Upper lobe of right lung (tissue), 1 donor: Measurements from ENCODE around the gene UST. TPM values are rescaled to one million over a fixed set of nuclear protein-coding genes. Genes with fewer than 3 reads are reported as not detected.

Experiments
- ATAC-seq: fragments of 200-7000 bp; cut with Tn5 transposase; one replicate; pipeline ENCODE4 v1.9.1; 2020; ENCODE audit warnings: mild to moderate bottlenecking, moderate library complexity
- DNase-seq: peaks from one replicate; pipeline ENCODE4 v3.0.0-alpha.2; 2020
- H3K27ac ChIP-seq: fragments of 200-600 bp; one replicate; pipeline ENCODE4 v1.8.0; 2022
- H3K27me3 ChIP-seq: fragments of 200-600 bp; one replicate; pipeline ENCODE4 v1.8.0; 2022; ENCODE audit warnings: mild to moderate bottlenecking
- H3K36me3 ChIP-seq: fragments of 200-600 bp; one replicate; pipeline ENCODE4 v1.8.0; 2022
- H3K4me1 ChIP-seq: fragments of 200-600 bp; one replicate; pipeline ENCODE4 v1.8.0; 2022
- H3K4me3 ChIP-seq: fragments of 200-600 bp; one replicate; pipeline ENCODE4 v1.8.0; 2022; ENCODE audit warnings: mild to moderate bottlenecking
- H3K9me3 ChIP-seq: fragments of 200-600 bp; one replicate; pipeline ENCODE4 v1.8.0; 2022
- intact Hi-C: fragments of 100-400 bp; cut with DNase I; formaldehyde crosslinking; loops from one replicate; pipeline ENCODE4 v1.11.0; 2022
- total RNA-seq: library from RNA; stranded (reverse); fragmentation: NEBNext Ultra II Directional; extraction: Animal tissue kit (Norgen Biotek cat#: 25700); gene quantifications from one replicate; pipeline ENCODE4 v1.2.1, GENCODE V29; 2021
- TF ChIP-seq, protein P1 (sequence below): fragments of 200-600 bp; IDR thresholded peaks from one replicate; pipeline ENCODE4 v1.8.0; 2022; ENCODE audit warnings: antibody characterized with exemption
- donor health status: DM: no; HTN: yes; CAD: no; lungs with severe emphysema.

UST gene
- total RNA-seq, 1 donor from 2014 or later = 11.8 TPM

DNA sequence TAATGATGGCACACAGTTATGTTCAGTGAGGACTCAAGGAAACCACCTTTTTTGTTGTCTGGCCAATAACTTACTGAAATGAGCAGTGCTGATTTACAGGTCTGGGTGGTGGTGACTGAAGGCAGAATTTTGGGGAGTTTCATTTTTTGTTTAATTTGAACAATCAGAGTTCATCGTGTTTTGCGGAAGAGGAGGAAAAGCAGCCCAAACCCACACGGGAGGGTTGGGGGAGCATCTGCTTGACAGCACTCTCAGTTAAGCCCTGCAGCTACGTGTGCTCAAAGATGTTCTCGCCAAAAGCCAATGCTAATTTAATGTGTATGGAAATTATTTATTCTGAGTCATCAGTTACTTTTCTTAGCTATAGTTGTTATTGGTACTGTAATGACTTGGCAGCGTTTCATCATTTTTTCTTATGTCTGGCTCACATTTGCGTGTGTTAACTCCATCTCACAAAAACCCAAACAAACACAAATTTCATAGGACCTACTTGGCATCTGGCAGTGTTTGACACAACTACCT lies 89.2 kb downstream of the UST start:
- H3K27ac ChIP-seq = no peak overlapping the region
- H3K4me1 ChIP-seq = no peaks in the 10 kb centered on the region
- no peaks in the 10 kb centered on the region for H3K36me3 ChIP-seq
- no peaks in the 10 kb centered on the region for H3K27me3 ChIP-seq
- ATAC-seq (no peak), DNase-seq (no peak)
- intact Hi-C loops = no loop called here
- H3K9me3 ChIP-seq = no peaks in the 10 kb centered on the region
- H3K4me3 ChIP-seq = no peak overlapping the region
- TF ChIP-seq, protein P1, sequence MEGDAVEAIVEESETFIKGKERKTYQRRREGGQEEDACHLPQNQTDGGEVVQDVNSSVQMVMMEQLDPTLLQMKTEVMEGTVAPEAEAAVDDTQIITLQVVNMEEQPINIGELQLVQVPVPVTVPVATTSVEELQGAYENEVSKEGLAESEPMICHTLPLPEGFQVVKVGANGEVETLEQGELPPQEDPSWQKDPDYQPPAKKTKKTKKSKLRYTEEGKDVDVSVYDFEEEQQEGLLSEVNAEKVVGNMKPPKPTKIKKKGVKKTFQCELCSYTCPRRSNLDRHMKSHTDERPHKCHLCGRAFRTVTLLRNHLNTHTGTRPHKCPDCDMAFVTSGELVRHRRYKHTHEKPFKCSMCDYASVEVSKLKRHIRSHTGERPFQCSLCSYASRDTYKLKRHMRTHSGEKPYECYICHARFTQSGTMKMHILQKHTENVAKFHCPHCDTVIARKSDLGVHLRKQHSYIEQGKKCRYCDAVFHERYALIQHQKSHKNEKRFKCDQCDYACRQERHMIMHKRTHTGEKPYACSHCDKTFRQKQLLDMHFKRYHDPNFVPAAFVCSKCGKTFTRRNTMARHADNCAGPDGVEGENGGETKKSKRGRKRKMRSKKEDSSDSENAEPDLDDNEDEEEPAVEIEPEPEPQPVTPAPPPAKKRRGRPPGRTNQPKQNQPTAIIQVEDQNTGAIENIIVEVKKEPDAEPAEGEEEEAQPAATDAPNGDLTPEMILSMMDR = no peak

DNA sequence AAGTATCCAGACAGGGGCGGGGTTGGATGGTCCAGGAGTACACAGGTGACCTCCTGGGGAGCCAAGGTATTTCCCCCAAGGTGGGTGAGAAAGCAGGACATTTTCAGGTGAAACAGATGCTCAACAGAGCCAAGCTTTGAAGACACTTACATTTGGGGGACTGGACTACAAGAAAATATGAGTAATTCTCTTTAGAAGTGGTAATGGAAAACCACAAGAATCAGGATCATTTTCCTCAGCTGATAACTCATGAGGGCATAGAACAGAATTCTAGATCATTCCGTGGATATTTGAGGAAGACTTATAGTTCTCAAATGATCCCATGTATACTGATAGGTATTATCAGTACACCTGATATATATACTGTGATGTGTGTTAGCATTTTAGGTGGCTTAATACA lies 89.9 kb downstream of the UST start:
- H3K4me3 ChIP-seq = no peak overlapping the region
- TF ChIP-seq, protein P1 = no peak
- DNase-seq = no peak
- no peak overlapping the region for H3K27ac ChIP-seq
- H3K9me3 ChIP-seq = no peaks in the 10 kb centered on the region
- H3K27me3 ChIP-seq = no peaks in the 10 kb centered on the region
- intact Hi-C loops = no loop called here
- no peaks in the 10 kb centered on the region for H3K36me3 ChIP-seq
- no peaks in the 10 kb centered on the region for H3K4me1 ChIP-seq
- no peak for ATAC-seq

DNA sequence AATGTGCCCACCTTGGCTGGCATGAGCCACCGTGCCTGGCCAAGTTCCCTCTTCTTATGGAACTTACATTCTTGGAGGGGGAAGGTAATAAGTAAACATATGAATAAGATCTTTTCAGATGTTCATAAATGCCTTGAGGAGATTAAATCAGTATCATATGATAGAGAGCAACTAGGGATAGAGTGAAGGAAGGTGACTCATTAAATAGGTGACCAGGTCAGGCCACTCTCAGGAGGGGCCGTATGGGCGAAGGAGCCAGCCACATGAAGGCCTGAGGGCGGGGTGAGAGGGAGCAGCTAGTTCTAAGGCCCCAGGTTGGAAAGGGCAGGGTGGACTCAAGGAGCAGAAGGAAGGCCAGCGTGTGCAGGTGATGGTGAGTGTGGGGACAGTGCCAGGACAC lies 91.1 kb downstream of the UST start:
- Histone ChIP-seq H3K4me1 (no peaks in the 10 kb centered on the region), H3K4me3 (no peak overlapping the region), H3K36me3 (no peaks in the 10 kb centered on the region), H3K27me3 (no peaks in the 10 kb centered on the region), H3K27ac (no peak overlapping the region), H3K9me3 (no peaks in the 10 kb centered on the region)
- intact Hi-C loops = no loop called here
- ATAC-seq (no peak), DNase-seq (no peak)
- TF ChIP-seq, protein P1 = no peak

DNA sequence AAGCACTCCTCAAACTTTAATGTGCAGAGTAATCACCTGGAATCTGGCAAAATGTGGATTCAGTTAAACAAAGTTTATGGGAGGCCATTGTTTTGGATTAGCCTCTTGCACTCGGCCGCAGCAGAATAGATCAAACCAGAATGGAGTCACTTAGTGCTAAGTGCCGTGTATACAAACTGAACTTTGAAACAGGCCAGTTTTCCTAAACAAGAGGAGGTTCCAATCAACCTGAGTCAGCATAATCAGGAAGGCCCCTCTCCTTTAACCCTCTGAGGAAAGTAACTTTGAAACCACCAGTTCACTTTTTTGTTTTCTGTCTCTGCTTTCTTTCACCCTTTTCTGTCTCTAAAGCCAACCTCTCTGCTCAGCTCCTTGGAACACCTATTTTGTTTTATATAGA lies 92.2 kb downstream of the UST start:
- Histone ChIP-seq H3K4me3 (no peak overlapping the region), H3K9me3 (no peaks in the 10 kb centered on the region), H3K27ac (no peak overlapping the region), H3K36me3 (no peaks in the 10 kb centered on the region), H3K4me1 (no peaks in the 10 kb centered on the region), H3K27me3 (no peaks in the 10 kb centered on the region)
- ATAC-seq (no peak), DNase-seq (no peak)
- TF ChIP-seq, protein P1 = no peak
- intact Hi-C loops = no loop called here

DNA sequence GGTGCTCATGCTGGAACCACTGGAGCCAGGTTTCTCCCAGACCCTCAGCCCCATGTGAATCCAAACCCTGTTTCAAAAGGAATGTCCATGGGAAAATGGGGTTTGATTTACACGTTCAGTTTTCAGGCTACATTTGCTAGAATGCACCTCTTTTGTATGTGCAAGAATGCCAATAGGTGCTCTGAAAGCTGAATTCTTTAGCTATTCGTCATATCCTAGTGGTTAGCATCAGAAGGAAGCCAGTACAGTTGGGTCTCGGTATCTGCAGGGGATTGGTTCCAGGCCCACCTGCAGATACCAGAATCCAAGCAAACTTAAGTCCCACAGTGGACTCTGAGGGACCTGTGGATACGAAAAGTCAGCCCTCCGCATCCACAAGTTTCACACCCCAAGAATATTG lies 93.4 kb downstream of the UST start:
- H3K36me3 ChIP-seq = no peaks in the 10 kb centered on the region
- H3K27me3 ChIP-seq = no peaks in the 10 kb centered on the region
- DNase-seq (no peak), ATAC-seq (no peak)
- intact Hi-C loops = no loop called here
- H3K27ac ChIP-seq = no peak overlapping the region
- TF ChIP-seq, protein P1 = no peak
- H3K4me3 ChIP-seq = no peak overlapping the region
- H3K9me3 ChIP-seq = no peaks in the 10 kb centered on the region
- H3K4me1 ChIP-seq = no peaks in the 10 kb centered on the region
